Measurements from ENCODE around the gene PRKACB. TPM values are rescaled to one million over a fixed set of nuclear protein-coding genes. Genes with fewer than 3 reads are reported as not detected.

The PRKACB gene
- total RNA-seq, 2 experiments from 2014 or later, result 16.6 to 38.5 TPM

DNA sequence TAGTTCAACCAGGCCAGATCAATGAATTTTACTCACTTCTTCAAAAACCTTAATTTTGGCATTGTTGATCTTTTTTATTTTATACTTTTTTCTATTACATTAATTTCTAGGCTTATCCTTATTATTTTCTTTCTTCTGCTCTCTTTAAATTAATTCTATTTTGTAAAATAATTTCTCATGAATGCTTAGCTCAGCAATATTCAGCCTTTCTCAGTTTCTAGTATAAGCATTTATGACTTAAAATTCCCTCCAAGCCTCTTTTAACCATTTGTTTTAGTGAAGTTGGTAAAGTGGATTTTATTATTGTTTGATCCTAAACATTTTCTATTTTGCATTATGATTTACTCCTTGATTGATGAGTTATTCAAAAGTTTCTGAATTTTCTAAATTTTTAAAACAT is 136.8 kb downstream of the PRKACB start:
- TF ChIP-seq EZH2phosphoT487 (IDR thresholded peaks at IDR 0.05; ENCODE audit: borderline replicate concordance, low read depth, low read length), result no peak
- TF ChIP-seq, protein P1, sequence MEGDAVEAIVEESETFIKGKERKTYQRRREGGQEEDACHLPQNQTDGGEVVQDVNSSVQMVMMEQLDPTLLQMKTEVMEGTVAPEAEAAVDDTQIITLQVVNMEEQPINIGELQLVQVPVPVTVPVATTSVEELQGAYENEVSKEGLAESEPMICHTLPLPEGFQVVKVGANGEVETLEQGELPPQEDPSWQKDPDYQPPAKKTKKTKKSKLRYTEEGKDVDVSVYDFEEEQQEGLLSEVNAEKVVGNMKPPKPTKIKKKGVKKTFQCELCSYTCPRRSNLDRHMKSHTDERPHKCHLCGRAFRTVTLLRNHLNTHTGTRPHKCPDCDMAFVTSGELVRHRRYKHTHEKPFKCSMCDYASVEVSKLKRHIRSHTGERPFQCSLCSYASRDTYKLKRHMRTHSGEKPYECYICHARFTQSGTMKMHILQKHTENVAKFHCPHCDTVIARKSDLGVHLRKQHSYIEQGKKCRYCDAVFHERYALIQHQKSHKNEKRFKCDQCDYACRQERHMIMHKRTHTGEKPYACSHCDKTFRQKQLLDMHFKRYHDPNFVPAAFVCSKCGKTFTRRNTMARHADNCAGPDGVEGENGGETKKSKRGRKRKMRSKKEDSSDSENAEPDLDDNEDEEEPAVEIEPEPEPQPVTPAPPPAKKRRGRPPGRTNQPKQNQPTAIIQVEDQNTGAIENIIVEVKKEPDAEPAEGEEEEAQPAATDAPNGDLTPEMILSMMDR (conservative IDR thresholded peaks at IDR 0.05; ENCODE audit: low read length), result no peak
- H3K4me3 ChIP-seq (ENCODE audit: low read depth, low read length, poor library complexity, severe bottlenecking), result no peak overlapping the region
- POLR2A ChIA-PET, result interaction anchor here (0.6 to 1.0 kb wide), 2 partner anchors 22 to 501 kb away, joined by 3 read pairs; no protein-coding TSS in a partner anchor
- no peak for DNase-seq (ENCODE audit: low spot score)
- H2AFZ ChIP-seq (ENCODE audit: low read length), result no peak overlapping the region
- H3K9me3 ChIP-seq (ENCODE audit: low read length), result 0 out of 2 replicates have a peak, but pooled peaks cover 5% of the 10 kb centered on the region
- BruUV-seq (replicated peaks), result no TSS peak
- no peaks in the 10 kb centered on the region for H3K36me3 ChIP-seq (ENCODE audit: insufficient read depth, low read length)
- CTCF ChIA-PET (ENCODE audit: unreplicated experiment), result no interaction called here
- no peaks in the 10 kb centered on the region for H3K79me2 ChIP-seq (ENCODE audit: insufficient read depth, low read depth, low read length)
- H3K27ac ChIP-seq (ENCODE audit: low read depth, low read length, poor library complexity, severe bottlenecking), result no peak overlapping the region
- no peak overlapping the region for H3K4me2 ChIP-seq (ENCODE audit: low read length)
- no peaks in the 10 kb centered on the region for H4K20me1 ChIP-seq (ENCODE audit: insufficient read depth, low read length)
- H3K9me2 ChIP-seq (ENCODE audit: insufficient read depth, low read length), result no peaks in the 10 kb centered on the region
- intact Hi-C loops (cut with micrococcal nuclease; ENCODE audit: unreplicated experiment), result no loop called here
- no peaks in the 10 kb centered on the region for H3K4me1 ChIP-seq (ENCODE audit: insufficient read depth, low read length, poor library complexity, severe bottlenecking)

DNA sequence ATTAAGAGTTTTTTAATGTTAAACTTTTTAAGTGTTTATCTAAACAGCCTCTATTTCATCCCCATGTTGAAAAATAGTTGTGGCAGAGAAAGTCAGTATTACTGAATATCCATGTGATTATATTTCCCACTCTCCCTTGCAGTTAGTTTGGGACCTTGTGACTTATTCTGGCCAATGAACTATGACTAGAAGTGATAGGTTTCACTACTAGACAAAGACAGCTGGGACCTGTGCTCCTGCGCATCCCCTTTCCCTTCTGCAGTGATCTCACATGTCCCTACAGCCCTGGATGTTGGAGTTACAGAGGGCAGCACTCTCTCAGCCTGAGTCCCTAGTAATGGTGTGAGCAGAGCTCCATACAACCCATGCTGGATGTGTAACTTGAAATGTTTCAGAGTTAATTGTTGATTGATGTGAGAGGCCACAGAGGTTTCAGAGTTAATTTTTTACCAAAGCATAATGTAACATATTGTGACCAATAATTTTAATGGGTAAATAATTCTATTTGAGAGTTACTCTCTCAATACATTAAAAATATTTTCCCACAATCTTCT is 138.8 kb downstream of the PRKACB start:
- Histone ChIP-seq H3K4me1 (ENCODE audit: insufficient read depth, low read length, poor library complexity, severe bottlenecking) (no peaks in the 10 kb centered on the region), H3K4me3 (ENCODE audit: low read depth, low read length, poor library complexity, severe bottlenecking) (no peak overlapping the region), H3K4me2 (ENCODE audit: low read length) (no peak overlapping the region), H3K9me2 (ENCODE audit: insufficient read depth, low read length) (no peaks in the 10 kb centered on the region), H2AFZ (ENCODE audit: low read length) (no peak overlapping the region), H3K36me3 (ENCODE audit: insufficient read depth, low read length) (no peaks in the 10 kb centered on the region), H4K20me1 (ENCODE audit: insufficient read depth, low read length) (no peaks in the 10 kb centered on the region), H3K79me2 (ENCODE audit: insufficient read depth, low read depth, low read length) (no peaks in the 10 kb centered on the region), H3K27ac (ENCODE audit: low read depth, low read length, poor library complexity, severe bottlenecking) (no peak overlapping the region), H3K9me3 (ENCODE audit: low read length) (peaks cover 22% of the 10 kb centered on the region; the same call in 1 of the 2 replicates)
- intact Hi-C loops (cut with micrococcal nuclease; ENCODE audit: unreplicated experiment), result no loop called here
- CTCF ChIA-PET (ENCODE audit: unreplicated experiment), result no interaction called here
- no peak for DNase-seq (ENCODE audit: low spot score)
- POLR2A ChIA-PET, result interaction anchor here (0.7 kb wide), 2 partner anchors 18 to 778 kb away, joined by 3 read pairs; no protein-coding TSS in a partner anchor
- no TSS peak for BruUV-seq (replicated peaks)
- TF ChIP-seq EZH2phosphoT487 (IDR thresholded peaks at IDR 0.05; ENCODE audit: borderline replicate concordance, low read depth, low read length), result no peak

DNA sequence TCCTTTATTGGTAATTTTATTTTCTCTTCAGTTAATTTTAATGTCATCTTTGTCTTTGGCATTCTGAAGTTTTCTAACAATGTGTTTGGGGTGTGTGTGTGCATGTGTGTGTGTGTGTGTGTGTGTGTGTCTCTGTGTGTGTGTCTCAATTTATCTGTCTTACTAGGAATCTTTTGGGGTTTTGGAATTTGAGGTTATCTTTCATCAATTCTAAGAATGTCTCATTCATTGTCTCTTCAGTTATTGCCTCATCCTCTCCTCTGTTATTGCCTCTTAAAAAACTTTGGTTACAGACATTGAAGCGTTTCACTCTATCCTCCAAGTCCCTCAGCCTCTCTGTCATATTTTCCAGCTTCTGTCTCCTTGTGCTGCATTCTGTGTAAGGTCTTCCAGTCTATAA is 139.3 kb downstream of the PRKACB start:
- CTCF ChIA-PET (ENCODE audit: unreplicated experiment), result no interaction called here
- intact Hi-C loops (cut with micrococcal nuclease; ENCODE audit: unreplicated experiment), result no loop called here

More for the DNA sequence above, 139.3 kb downstream of the PRKACB start:
- H2AFZ ChIP-seq (ENCODE audit: low read length), result no peak overlapping the region
- no peak overlapping the region for H3K27ac ChIP-seq (ENCODE audit: low read depth, low read length, poor library complexity, severe bottlenecking)
- no peaks in the 10 kb centered on the region for H4K20me1 ChIP-seq (ENCODE audit: insufficient read depth, low read length)
- H3K4me2 ChIP-seq (ENCODE audit: low read length), result no peak overlapping the region
- H3K4me1 ChIP-seq (ENCODE audit: insufficient read depth, low read length, poor library complexity, severe bottlenecking), result no peaks in the 10 kb centered on the region
- H3K79me2 ChIP-seq (ENCODE audit: insufficient read depth, low read depth, low read length), result no peaks in the 10 kb centered on the region
- no peak for DNase-seq (ENCODE audit: low spot score)
- BruUV-seq (replicated peaks), result no TSS peak
- TF ChIP-seq EZH2phosphoT487 (IDR thresholded peaks at IDR 0.05; ENCODE audit: borderline replicate concordance, low read depth, low read length), result no peak
- TF ChIP-seq, protein P1 (conservative IDR thresholded peaks at IDR 0.05; ENCODE audit: low read length), result no peak
- no peak overlapping the region for H3K4me3 ChIP-seq (ENCODE audit: low read depth, low read length, poor library complexity, severe bottlenecking)
- H3K9me3 ChIP-seq (ENCODE audit: low read length), result peaks cover 25% of the 10 kb centered on the region; the same call in 1 of the 2 replicates
- no peaks in the 10 kb centered on the region for H3K9me2 ChIP-seq (ENCODE audit: insufficient read depth, low read length)
- H3K36me3 ChIP-seq (ENCODE audit: insufficient read depth, low read length), result no peaks in the 10 kb centered on the region
- POLR2A ChIA-PET, result no interaction called here
